NAMALWA (cell line): ENCODE measurements around the gene TBCE.
"Not testable (repeated sequence)": the region's sequence is repeated elsewhere in the genome, so short reads cannot be mapped to it uniquely, and the experiment has no call there.

Experiments
- DNase-seq: peaks from one replicate; pipeline ENCODE4 v3.0.0-alpha.2; 2015; ENCODE audit warnings: low spot score

The TBCE gene

GRCh38 chr1:235455097-235455496 is 87.9 kb downstream of the TBCE start:
- no peak for DNase-seq

GRCh38 chr1:235455823-235456222 is 88.6 kb downstream of the TBCE start:
- DNase-seq = no peak

- not testable (repeated sequence) for DNase-seq
These were observed 90.6 kb downstream of the TBCE start for GRCh38 chr1:235457856-235458255.

- no peak for DNase-seq
These were observed 93.5 kb downstream of the TBCE start for GRCh38 chr1:235460770-235461169.

- no peak for DNase-seq
These were observed 94.7 kb downstream of the TBCE start for GRCh38 chr1:235461954-235462353.

- DNase-seq = not testable (repeated sequence)
These were observed 95.6 kb downstream of the TBCE start for GRCh38 chr1:235462832-235463231.

- DNase-seq = no peak
These were observed 97.8 kb downstream of the TBCE start for GRCh38 chr1:235465066-235465465.

- DNase-seq = no peak
These were observed 100.8 kb downstream of the TBCE start for GRCh38 chr1:235468004-235468403.

- DNase-seq = no peak
These were observed 101.7 kb downstream of the TBCE start for GRCh38 chr1:235468970-235469369.

- DNase-seq = not testable (repeated sequence)
These were observed 102.7 kb downstream of the TBCE start for GRCh38 chr1:235469897-235470296.

- DNase-seq = no peak
These were observed 103.7 kb downstream of the TBCE start for GRCh38 chr1:235470741-235471439.

- no peak for DNase-seq
These were observed 106.6 kb downstream of the TBCE start for GRCh38 chr1:235473806-235474205.

GRCh38 chr1:235483090-235483489 is 115.9 kb downstream of the TBCE start:
- no peak for DNase-seq

GRCh38 chr1:235485558-235485957 is 118.3 kb downstream of the TBCE start:
- no peak for DNase-seq

- DNase-seq = no peak
These were observed 119.1 kb downstream of the TBCE start for GRCh38 chr1:235486321-235486720.

- no peak for DNase-seq
These were observed 124.4 kb downstream of the TBCE start for GRCh38 chr1:235491644-235492043.

GRCh38 chr1:235494531-235494930 is 127.3 kb downstream of the TBCE start:
- no peak for DNase-seq

- DNase-seq = no peak
These were observed 127.8 kb downstream of the TBCE start for GRCh38 chr1:235495030-235495429.

GRCh38 chr1:235495551-235495950 is 128.3 kb downstream of the TBCE start:
- DNase-seq = no peak

GRCh38 chr1:235500971-235501540 is 133.8 kb downstream of the TBCE start:
- no peak for DNase-seq
